OCI-LY3 (cell line): ENCODE measurements around the gene BCL11B.

Experiments
- H2AFZ ChIP-seq: fragments of 200-600, 300-600 bp; shearing (Covaris generic); 2 replicates; pipeline ENCODE4 v1.6.0; 2014; ENCODE audit warnings: antibody characterized with exemption, low read depth, low read length
- H3K27ac ChIP-seq: fragments of 200-600, 300-600 bp; sonication (generic); 2 replicates; pipeline ENCODE4 v1.5.1; 2014; ENCODE audit warnings: mild to moderate bottlenecking, low read length, moderate library complexity, mixed read lengths
- H3K27me3 ChIP-seq: fragments of 200-600, 300-600 bp; sonication (generic); 2 replicates; pipeline ENCODE4 v1.6.1; 2014; ENCODE audit warnings: low read depth, low read length, mixed read lengths
- H3K36me3 ChIP-seq: fragments of 200-600, 300-600 bp; sonication (generic); replicated peaks from 2 replicates; pipeline ENCODE3; 2014; ENCODE audit warnings: low read depth, low read length, mixed read lengths
- H3K4me1 ChIP-seq: fragments of 300-600, 200-600 bp; sonication (generic); 2 replicates; pipeline ENCODE4 v1.6.1; 2014; ENCODE audit warnings: low read length, mixed read lengths
- H3K4me2 ChIP-seq: fragments of 200-600, 300-600 bp; sonication (generic); 2 replicates; pipeline ENCODE4 v1.6.1; 2014; ENCODE audit warnings: low read length, mixed read lengths
- H3K4me3 ChIP-seq: fragments of 300-600, 200-600 bp; sonication (generic); 2 replicates; pipeline ENCODE4 v1.5.1; 2014; ENCODE audit warnings: antibody characterized with exemption, mild to moderate bottlenecking, low read length, moderate library complexity
- H3K79me2 ChIP-seq: fragments of 300-600, 200-600 bp; shearing (Covaris generic); 2 replicates; pipeline ENCODE4 v1.6.1; 2014; ENCODE audit warnings: mild to moderate bottlenecking, low read length, mixed read lengths
- H3K9ac ChIP-seq: fragments of 300-600, 200-600 bp; shearing (Covaris generic); 2 replicates; pipeline ENCODE4 v1.6.0; 2014; ENCODE audit warnings: mild to moderate bottlenecking, low read length, moderate library complexity
- H3K9me3 ChIP-seq: fragments of 200-600, 300-600 bp; shearing (Covaris generic); 2 replicates; pipeline ENCODE4 v1.6.1; 2014; ENCODE audit warnings: low read length, mixed read lengths; ENCODE audit not compliant: insufficient read depth
- H4K20me1 ChIP-seq: fragments of 200-600, 300-600 bp; sonication (generic); 2 replicates; pipeline ENCODE4 v1.6.1; 2016; ENCODE audit warnings: low read length, mixed read lengths; ENCODE audit not compliant: insufficient read depth
- EZH2phosphoT487 ChIP-seq: fragments of 200-600 bp; shearing (Covaris generic); IDR thresholded peaks from 2 replicates; pipeline ENCODE4 v1.6.1; 2018; ENCODE audit warnings: antibody characterized with exemption, mixed run types, low read depth
- TF ChIP-seq, protein P1 (sequence below): fragments of 200-600, 300-600 bp; sonication (generic); IDR thresholded peaks from 2 replicates; pipeline ENCODE4 v1.5.1; 2014; ENCODE audit warnings: antibody characterized with exemption, low read length, low read depth

BCL11B gene

GRCh38 chr14:99268810-99269707 is 2.9 kb downstream of the BCL11B start:
- H2AFZ ChIP-seq, result no peak overlapping the region
- no peak overlapping the region for H3K4me2 ChIP-seq
- H3K36me3 ChIP-seq, result no peaks in the 10 kb centered on the region
- no peaks in the 10 kb centered on the region for H3K27me3 ChIP-seq
- H3K9ac ChIP-seq, result no peak overlapping the region
- H4K20me1 ChIP-seq, result no peaks in the 10 kb centered on the region
- no peak for TF ChIP-seq EZH2phosphoT487
- TF ChIP-seq, protein P1, sequence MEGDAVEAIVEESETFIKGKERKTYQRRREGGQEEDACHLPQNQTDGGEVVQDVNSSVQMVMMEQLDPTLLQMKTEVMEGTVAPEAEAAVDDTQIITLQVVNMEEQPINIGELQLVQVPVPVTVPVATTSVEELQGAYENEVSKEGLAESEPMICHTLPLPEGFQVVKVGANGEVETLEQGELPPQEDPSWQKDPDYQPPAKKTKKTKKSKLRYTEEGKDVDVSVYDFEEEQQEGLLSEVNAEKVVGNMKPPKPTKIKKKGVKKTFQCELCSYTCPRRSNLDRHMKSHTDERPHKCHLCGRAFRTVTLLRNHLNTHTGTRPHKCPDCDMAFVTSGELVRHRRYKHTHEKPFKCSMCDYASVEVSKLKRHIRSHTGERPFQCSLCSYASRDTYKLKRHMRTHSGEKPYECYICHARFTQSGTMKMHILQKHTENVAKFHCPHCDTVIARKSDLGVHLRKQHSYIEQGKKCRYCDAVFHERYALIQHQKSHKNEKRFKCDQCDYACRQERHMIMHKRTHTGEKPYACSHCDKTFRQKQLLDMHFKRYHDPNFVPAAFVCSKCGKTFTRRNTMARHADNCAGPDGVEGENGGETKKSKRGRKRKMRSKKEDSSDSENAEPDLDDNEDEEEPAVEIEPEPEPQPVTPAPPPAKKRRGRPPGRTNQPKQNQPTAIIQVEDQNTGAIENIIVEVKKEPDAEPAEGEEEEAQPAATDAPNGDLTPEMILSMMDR, result no peak
- H3K79me2 ChIP-seq, result no peaks in the 10 kb centered on the region
- no peak overlapping the region for H3K27ac ChIP-seq
- H3K9me3 ChIP-seq, result no peaks in the 10 kb centered on the region
- no peak overlapping the region for H3K4me3 ChIP-seq
- H3K4me1 ChIP-seq, result no peaks in the 10 kb centered on the region

- Histone ChIP-seq H4K20me1 (no peaks in the 10 kb centered on the region), H3K27ac (no peak overlapping the region), H3K4me3 (no peak overlapping the region), H3K36me3 (no peaks in the 10 kb centered on the region), H3K27me3 (no peaks in the 10 kb centered on the region), H3K4me1 (no peaks in the 10 kb centered on the region), H3K9me3 (no peaks in the 10 kb centered on the region), H3K9ac (no peak overlapping the region), H3K79me2 (no peaks in the 10 kb centered on the region), H2AFZ (no peak overlapping the region), H3K4me2 (no peak overlapping the region)
- TF ChIP-seq, protein P1, result no peak
- no peak for TF ChIP-seq EZH2phosphoT487
These were observed 3.9 kb downstream of the BCL11B start for GRCh38 chr14:99267837-99268781.

- H4K20me1 ChIP-seq, result no peaks in the 10 kb centered on the region
- no peak overlapping the region for H2AFZ ChIP-seq
- H3K4me1 ChIP-seq, result no peaks in the 10 kb centered on the region
- no peak overlapping the region for H3K27ac ChIP-seq
- H3K9me3 ChIP-seq, result no peaks in the 10 kb centered on the region
- no peak overlapping the region for H3K4me2 ChIP-seq
- H3K4me3 ChIP-seq, result no peak overlapping the region
- H3K79me2 ChIP-seq, result no peaks in the 10 kb centered on the region
- TF ChIP-seq EZH2phosphoT487, result no peak
- TF ChIP-seq, protein P1, result no peak
- no peak overlapping the region for H3K9ac ChIP-seq
- no peaks in the 10 kb centered on the region for H3K36me3 ChIP-seq
- no peaks in the 10 kb centered on the region for H3K27me3 ChIP-seq
These were observed 4.6 kb downstream of the BCL11B start for GRCh38 chr14:99267381-99267780.
